GM23248 (cell line): ENCODE measurements around the gene SF3A1.

ENCODE experiments used
- EZH2 ChIP-seq: fragments of 200-600 bp; sonication (generic); IDR thresholded peaks from 2 replicates; pipeline ENCODE4 v1.6.1; 2018; ENCODE audit warnings: antibody characterized with exemption, mild to moderate bottlenecking; ENCODE audit not compliant: insufficient read depth, poor library complexity, severe bottlenecking
- EZH2phosphoT487 ChIP-seq: fragments of 200-600 bp; sonication (generic); IDR thresholded peaks from 2 replicates; pipeline ENCODE4 v1.6.1; 2018; ENCODE audit warnings: antibody characterized with exemption, moderate library complexity, mild to moderate bottlenecking, low read depth; ENCODE audit not compliant: insufficient read depth

- TF ChIP-seq EZH2 (no peak), EZH2phosphoT487 (no peak)
These were observed 66.2 kb downstream of the SF3A1 start for GRCh38 chr22:30290342-30291057.
